CD4-positive, alpha-beta memory T cell (primary cell): ENCODE measurements around the gene GRAP2. TPM values are rescaled to one million over a fixed set of nuclear protein-coding genes. Genes with fewer than 3 reads are reported as not detected.
A peak's percentile ranks its signal among the peaks of the same experiment; 100 is the strongest.

Experiments used
- CTCF ChIA-PET: fragments of 350-600 bp; sonication (Branson Sonifier 250); formaldehyde crosslinking; loops from one replicate; lab custom pipeline; 2021; ENCODE audit warnings: inconsistent platforms; ENCODE audit not compliant: partially characterized antibody; lab: Charles Lee
- POLR2A ChIA-PET: fragments of 350-600 bp; sonication (Branson Sonifier 250); formaldehyde crosslinking; loops from one replicate; lab custom pipeline; 2021; ENCODE audit not compliant: partially characterized antibody; lab: Charles Lee
- DNase-seq, 5 donors: peaks; one replicate each; pipeline versions ENCODE4 v3.0.0 to v3.0.0-alpha.2; 2020 to 2022; ENCODE audit warnings: mixed read lengths in 1 of 5
- H3K27ac ChIP-seq: one replicate; pipeline ENCODE4 v1.7.0; 2013; ENCODE audit warnings: low read depth, low read length
- H3K27me3 ChIP-seq: 2 replicates; pipeline ENCODE4 v1.7.0; 2013; ENCODE audit warnings: mild to moderate bottlenecking, low read length, moderate library complexity; ENCODE audit not compliant: insufficient read depth
- H3K36me3 ChIP-seq: 2 replicates; pipeline ENCODE4 v1.7.0; 2013; ENCODE audit warnings: mild to moderate bottlenecking, low read length, moderate library complexity; ENCODE audit not compliant: insufficient read depth
- H3K4me1 ChIP-seq: 2 replicates; pipeline ENCODE4 v1.7.0; 2013; ENCODE audit warnings: mild to moderate bottlenecking, low read length, moderate library complexity; ENCODE audit not compliant: insufficient read depth
- H3K4me3 ChIP-seq, 2 donors: one replicate each; pipeline ENCODE4 v1.7.0; 2013; ENCODE audit warnings: low read length in 2 of 2, mild to moderate bottlenecking in 1 of 2
- H3K9me3 ChIP-seq, 2 donors: one replicate each; pipeline ENCODE4 v1.7.0; 2013; ENCODE audit warnings: low read length in 2 of 2, control low read depth in 1 of 2; ENCODE audit not compliant: control insufficient read depth in 1 of 2
- H3K27ac Mint-ChIP-seq, 7 donors: one replicate each; pipeline ENCODE4 v1.8.0; 2020 to 2021; ENCODE audit warnings: mixed read lengths in 7 of 7, mild to moderate bottlenecking in 6 of 7, inconsistent platforms in 3 of 7, moderate library complexity in 3 of 7
- H3K27me3 Mint-ChIP-seq, 2 donors: one replicate each; pipeline ENCODE4 v1.8.0; 2020 to 2021; ENCODE audit warnings: mixed read lengths in 2 of 2
- H3K36me3 Mint-ChIP-seq, 2 donors: one replicate each; pipeline ENCODE4 v1.8.0; 2020 to 2021; ENCODE audit warnings: mixed read lengths in 2 of 2, inconsistent platforms in 1 of 2, mild to moderate bottlenecking in 1 of 2
- H3K4me1 Mint-ChIP-seq, 4 donors: one replicate each; pipeline ENCODE4 v1.8.0; 2020 to 2021; ENCODE audit warnings: mixed read lengths in 4 of 4, mild to moderate bottlenecking in 1 of 4
- H3K4me3 Mint-ChIP-seq, 8 donors: one replicate each; pipeline ENCODE4 v1.8.0; 2020 to 2021; ENCODE audit warnings: mixed read lengths in 8 of 8, mild to moderate bottlenecking in 7 of 8, moderate library complexity in 6 of 8, inconsistent platforms in 3 of 8
- H3K9me3 Mint-ChIP-seq, 8 donors: one replicate each; pipeline ENCODE4 v1.8.0; 2020 to 2021; ENCODE audit warnings: mixed read lengths in 8 of 8, mild to moderate bottlenecking in 5 of 8, inconsistent platforms in 3 of 8, moderate library complexity in 1 of 8
- intact Hi-C: fragments of 100-400 bp; cut with micrococcal nuclease; formaldehyde crosslinking; loops from one replicate; pipeline ENCODE4 v1.15.1; 2023
- polyA plus RNA-seq, 2 donors: library from polyadenylated mRNA; unstranded; fragments of 300-500 nt; fragmentation: Illumina TruSeq; gene quantifications; one replicate each; pipeline ENCODE4 v1.2.3, GENCODE V29; 2021
- total RNA-seq, 2 experiments: library from RNA; stranded (reverse); gene quantifications; one replicate each; pipeline ENCODE4 v1.2.3, GENCODE V29; 2021

Gene GRAP2
- total and polyA plus RNA-seq, 4 experiments from 2014 or later: 53.1 to 140 (median 110) TPM

GRCh38 chr22:39958009-39958711, 57.3 kb downstream of the GRAP2 start:
- Histone ChIP-seq H3K27ac (no peak overlapping the region), H3K4me3 (no peak overlapping the region), H3K4me1 (peaks cover 80% of the 10 kb centered on the region), H3K36me3 (peaks cover 56% of the 10 kb centered on the region), H3K27me3 (no peaks in the 10 kb centered on the region), H3K9me3 (no peaks in the 10 kb centered on the region)
- H3K27me3 Mint-ChIP-seq: no peaks in the 10 kb centered on the region
- intact Hi-C loops: loop anchor here (2.0 to 5.0 kb wide), 2 partner anchors 13 to 389 kb away; partner anchors contain the start of gene ADSL
- peak overlapping the region in 5 of 8 donors; percentile 15 to 53 (median 44) for H3K4me3 Mint-ChIP-seq
- peaks cover 60 to 77% of the 10 kb centered on the region in 2 donors for H3K36me3 Mint-ChIP-seq
- no peak for DNase-seq
- peaks cover 58 to 82% (median 70%) of the 10 kb centered on the region in 4 donors for H3K4me1 Mint-ChIP-seq
- ChIA-PET POLR2A (interaction anchor here (0.8 to 2.1 kb wide), 3 partner anchors 10 to 35 kb away, joined by 3 to 5 read pairs (median 3); no protein-coding TSS in a partner anchor), CTCF (interaction anchor here (0.8 to 1.6 kb wide), 2 partner anchors 33 to 67 kb away, joined by 3 read pairs; no protein-coding TSS in a partner anchor)
- H3K9me3 Mint-ChIP-seq: no peaks in the 10 kb centered on the region
- H3K27ac Mint-ChIP-seq: peak overlapping the region; percentile 61 to 92 (median 88)

DNA sequence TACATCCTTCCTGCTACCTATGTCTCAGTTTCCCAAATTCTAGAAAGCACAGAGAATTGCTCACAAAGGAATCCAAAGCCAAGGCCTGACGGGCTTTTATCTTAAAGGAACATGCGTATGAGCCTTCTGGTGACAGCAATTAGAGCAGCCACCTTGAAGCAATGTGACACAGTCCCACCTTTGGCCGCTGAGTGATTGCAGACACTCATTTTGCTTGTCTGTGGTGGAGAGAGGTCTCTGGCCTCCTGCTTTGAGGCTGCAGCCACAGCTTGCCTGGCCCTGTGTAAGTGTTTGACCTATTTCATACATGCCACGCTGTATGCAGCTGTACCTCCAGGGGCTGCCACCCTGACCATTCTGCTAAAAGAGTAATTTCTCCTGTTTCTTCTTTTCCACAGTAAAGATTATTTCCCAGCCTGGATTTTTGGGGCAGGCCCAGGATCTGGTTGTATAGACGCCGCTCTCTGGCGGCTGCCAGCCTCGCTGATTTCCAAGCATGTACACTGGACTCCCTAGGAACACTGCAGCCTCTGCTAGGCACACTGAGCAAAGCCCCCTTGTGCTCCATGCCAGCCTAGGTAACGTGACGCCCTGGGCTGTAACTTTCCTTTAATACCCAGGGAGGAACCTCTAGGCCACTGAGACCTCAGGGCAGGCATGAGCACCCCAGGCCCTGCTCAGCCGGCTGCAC, 58.2 kb downstream of the GRAP2 start:
- Histone ChIP-seq H3K4me3 (no peak overlapping the region), H3K4me1 (peaks cover 71% of the 10 kb centered on the region), H3K27ac (peak overlapping the region; percentile 34), H3K9me3 (no peaks in the 10 kb centered on the region), H3K36me3 (peaks cover 61% of the 10 kb centered on the region), H3K27me3 (no peaks in the 10 kb centered on the region)
- intact Hi-C loops: loop anchor here (2.0 to 5.0 kb wide), 2 partner anchors 14 to 388 kb away; partner anchors contain the start of gene ADSL
- ChIA-PET CTCF (no interaction called here), POLR2A (interaction anchor here (1.2 to 2.3 kb wide), 6 partner anchors 8 to 50 kb away, joined by 3 to 6 read pairs (median 4); no protein-coding TSS in a partner anchor)
- Mint-ChIP-seq H3K4me1 (peaks cover 50 to 73% (median 63%) of the 10 kb centered on the region in 4 donors), H3K36me3 (peaks cover 57 to 76% of the 10 kb centered on the region in 2 donors), H3K27ac (peak overlapping the region; percentile 61 to 92 (median 90)), H3K27me3 (no peaks in the 10 kb centered on the region), H3K9me3 (no peaks in the 10 kb centered on the region), H3K4me3 (peak overlapping the region in 4 of 8 donors; percentile 7 to 53 (median 44))
- no peak for DNase-seq

- Mint-ChIP-seq H3K9me3 (no peaks in the 10 kb centered on the region), H3K27ac (peak within 1 kb of the TSS; percentile 61 to 96 (median 90)), H3K4me1 (peaks cover 48 to 68% (median 60%) of the 10 kb centered on the region in 4 donors), H3K36me3 (peaks cover 63 to 80% of the 10 kb centered on the region in 2 donors), H3K27me3 (no peaks in the 10 kb centered on the region), H3K4me3 (peak within 1 kb of the TSS in 7 of 8 donors; percentile 23 to 59 (median 37))
- ChIA-PET CTCF (no interaction called here), POLR2A (interaction anchor here (0.9 to 2.3 kb wide), 7 partner anchors 8 to 50 kb away, joined by 3 to 6 read pairs (median 4); no protein-coding TSS in a partner anchor)
- intact Hi-C loops: loop anchor here (2.0 to 5.0 kb wide), 2 partner anchors 15 to 387 kb away; partner anchors contain the start of gene ADSL
- no peaks in the 10 kb centered on the region for H3K9me3 ChIP-seq
- peaks cover 64% of the 10 kb centered on the region for H3K4me1 ChIP-seq
- H3K27ac ChIP-seq: peak within 1 kb of the TSS; percentile 53
- no peak within 1 kb of the TSS for H3K4me3 ChIP-seq
- H3K36me3 ChIP-seq: peaks cover 67% of the 10 kb centered on the region
- no peaks in the 10 kb centered on the region for H3K27me3 ChIP-seq
- DNase-seq: peak in 3 of 5 donors; percentile 35 to 66 (median 36)
Observed at GRCh38 chr22:39959640-39960447, 59.0 kb downstream of the GRAP2 start, which contains the start of gene TMA7B. TSS of gene TMA7B (plus strand) at chr22:39960397. CDS start at chr22:39964375, 3,978 bp downstream.

- Histone ChIP-seq H3K27me3 (no peaks in the 10 kb centered on the region), H3K27ac (peak overlapping the region; percentile 53), H3K36me3 (peaks cover 69% of the 10 kb centered on the region), H3K4me1 (peaks cover 53% of the 10 kb centered on the region), H3K4me3 (no peak overlapping the region), H3K9me3 (no peaks in the 10 kb centered on the region)
- intact Hi-C loops: no loop called here
- Mint-ChIP-seq H3K9me3 (no peaks in the 10 kb centered on the region), H3K4me1 (peaks cover 45 to 56% (median 51%) of the 10 kb centered on the region in 4 donors), H3K4me3 (peak overlapping the region in 6 of 8 donors; percentile 4 to 59 (median 33)), H3K36me3 (peaks cover 66 to 82% of the 10 kb centered on the region in 2 donors), H3K27ac (peak overlapping the region; percentile 61 to 96 (median 90)), H3K27me3 (no peaks in the 10 kb centered on the region)
- CTCF ChIA-PET: interaction anchor here (0.9 to 1.3 kb wide), 2 partner anchors 9 to 71 kb away, joined by 3 read pairs; no protein-coding TSS in a partner anchor
- POLR2A ChIA-PET: interaction anchor here (0.6 to 2.3 kb wide), 4 partner anchors 10 to 432 kb away, joined by 3 to 6 read pairs (median 3); no protein-coding TSS in a partner anchor
- peak; percentile 42 to 83 (median 51) for DNase-seq
Observed at GRCh38 chr22:39960791-39961746, 60.2 kb downstream of the GRAP2 start.

GRCh38 chr22:39962071-39962470, 61.2 kb downstream of the GRAP2 start:
- Mint-ChIP-seq H3K27me3 (no peaks in the 10 kb centered on the region), H3K4me1 (peaks cover 43 to 52% (median 48%) of the 10 kb centered on the region in 4 donors), H3K4me3 (peak overlapping the region in 1 of 8 donors; percentile 42), H3K9me3 (no peaks in the 10 kb centered on the region), H3K27ac (peak overlapping the region; percentile 61 to 96 (median 88)), H3K36me3 (peaks cover 72 to 88% of the 10 kb centered on the region in 2 donors)
- intact Hi-C loops: no loop called here
- no peak for DNase-seq
- POLR2A ChIA-PET: no interaction called here
- H3K9me3 ChIP-seq: no peaks in the 10 kb centered on the region
- H3K4me1 ChIP-seq: peaks cover 48% of the 10 kb centered on the region
- H3K27ac ChIP-seq: peak overlapping the region; percentile 53
- CTCF ChIA-PET: interaction anchor here (0.9 to 1.3 kb wide), 4 partner anchors 10 to 70 kb away, joined by 3 read pairs; no protein-coding TSS in a partner anchor
- H3K36me3 ChIP-seq: peaks cover 74% of the 10 kb centered on the region
- H3K4me3 ChIP-seq: no peak overlapping the region
- no peaks in the 10 kb centered on the region for H3K27me3 ChIP-seq
